ENCODE measurements around the gene CFAP61. TPM values are rescaled to one million over a fixed set of nuclear protein-coding genes. Genes with fewer than 3 reads are reported as not detected.
"Not testable (repeated sequence)": the region's sequence is repeated elsewhere in the genome, so short reads cannot be mapped to it uniquely, and the experiment has no call there.

The CFAP61 gene
- total RNA-seq, 1 experiment from 2014 or later: 0.61 TPM

DNA sequence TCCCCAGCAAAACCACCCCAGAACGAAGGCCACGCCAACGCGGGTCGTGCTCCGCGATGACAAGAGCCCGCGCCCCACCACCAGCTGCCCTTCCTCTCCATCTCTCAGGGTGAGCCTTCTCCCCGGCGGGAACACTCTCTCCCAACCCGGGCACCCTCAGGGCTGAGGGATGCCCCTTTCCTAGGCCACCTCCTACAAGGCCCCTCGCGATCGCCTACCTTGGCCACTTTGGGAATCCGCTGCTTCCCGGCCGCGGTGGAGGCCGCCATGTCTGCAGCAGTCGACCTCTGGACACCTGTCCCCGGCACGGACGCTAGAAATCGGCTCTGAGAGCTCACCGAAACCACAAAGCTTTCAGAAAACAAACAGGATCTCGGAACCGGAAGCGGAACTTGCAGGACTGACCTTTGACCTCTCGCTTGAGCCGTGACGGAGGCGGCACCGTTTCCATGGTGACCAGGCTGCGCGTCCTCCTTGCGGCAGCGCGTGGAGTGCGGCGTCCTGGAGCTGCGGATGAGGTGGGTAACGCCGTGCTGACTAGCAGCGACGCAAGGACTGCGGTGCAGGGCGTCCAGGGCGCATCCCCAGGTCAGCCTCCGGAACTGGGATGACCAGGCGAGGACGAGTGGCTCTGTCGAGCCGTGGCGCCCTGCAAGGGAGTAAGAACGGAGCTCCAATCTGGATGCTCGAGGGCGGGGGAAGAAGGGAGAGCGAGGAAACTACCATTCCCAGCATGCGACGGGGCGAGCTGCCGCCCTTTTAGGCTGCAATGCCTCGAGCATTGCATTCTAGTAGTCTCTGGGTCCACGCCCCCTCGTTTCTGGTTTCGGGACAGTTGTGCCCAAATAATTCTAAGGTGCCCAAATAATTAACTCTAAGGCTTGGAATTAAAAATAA is at the start of gene CFAP61, which contains the start of gene CRNKL1 (continued):
- TF ChIP-seq, protein P1, sequence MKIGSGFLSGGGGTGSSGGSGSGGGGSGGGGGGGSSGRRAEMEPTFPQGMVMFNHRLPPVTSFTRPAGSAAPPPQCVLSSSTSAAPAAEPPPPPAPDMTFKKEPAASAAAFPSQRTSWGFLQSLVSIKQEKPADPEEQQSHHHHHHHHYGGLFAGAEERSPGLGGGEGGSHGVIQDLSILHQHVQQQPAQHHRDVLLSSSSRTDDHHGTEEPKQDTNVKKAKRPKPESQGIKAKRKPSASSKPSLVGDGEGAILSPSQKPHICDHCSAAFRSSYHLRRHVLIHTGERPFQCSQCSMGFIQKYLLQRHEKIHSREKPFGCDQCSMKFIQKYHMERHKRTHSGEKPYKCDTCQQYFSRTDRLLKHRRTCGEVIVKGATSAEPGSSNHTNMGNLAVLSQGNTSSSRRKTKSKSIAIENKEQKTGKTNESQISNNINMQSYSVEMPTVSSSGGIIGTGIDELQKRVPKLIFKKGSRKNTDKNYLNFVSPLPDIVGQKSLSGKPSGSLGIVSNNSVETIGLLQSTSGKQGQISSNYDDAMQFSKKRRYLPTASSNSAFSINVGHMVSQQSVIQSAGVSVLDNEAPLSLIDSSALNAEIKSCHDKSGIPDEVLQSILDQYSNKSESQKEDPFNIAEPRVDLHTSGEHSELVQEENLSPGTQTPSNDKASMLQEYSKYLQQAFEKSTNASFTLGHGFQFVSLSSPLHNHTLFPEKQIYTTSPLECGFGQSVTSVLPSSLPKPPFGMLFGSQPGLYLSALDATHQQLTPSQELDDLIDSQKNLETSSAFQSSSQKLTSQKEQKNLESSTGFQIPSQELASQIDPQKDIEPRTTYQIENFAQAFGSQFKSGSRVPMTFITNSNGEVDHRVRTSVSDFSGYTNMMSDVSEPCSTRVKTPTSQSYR (CRISPR knock-in tag; IDR thresholded peaks at IDR 0.05): no peak
- TF ChIP-seq, protein P2, sequence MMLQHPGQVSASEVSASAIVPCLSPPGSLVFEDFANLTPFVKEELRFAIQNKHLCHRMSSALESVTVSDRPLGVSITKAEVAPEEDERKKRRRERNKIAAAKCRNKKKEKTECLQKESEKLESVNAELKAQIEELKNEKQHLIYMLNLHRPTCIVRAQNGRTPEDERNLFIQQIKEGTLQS (CRISPR knock-in tag; conservative IDR thresholded peaks at IDR 0.05): no peak

DNA sequence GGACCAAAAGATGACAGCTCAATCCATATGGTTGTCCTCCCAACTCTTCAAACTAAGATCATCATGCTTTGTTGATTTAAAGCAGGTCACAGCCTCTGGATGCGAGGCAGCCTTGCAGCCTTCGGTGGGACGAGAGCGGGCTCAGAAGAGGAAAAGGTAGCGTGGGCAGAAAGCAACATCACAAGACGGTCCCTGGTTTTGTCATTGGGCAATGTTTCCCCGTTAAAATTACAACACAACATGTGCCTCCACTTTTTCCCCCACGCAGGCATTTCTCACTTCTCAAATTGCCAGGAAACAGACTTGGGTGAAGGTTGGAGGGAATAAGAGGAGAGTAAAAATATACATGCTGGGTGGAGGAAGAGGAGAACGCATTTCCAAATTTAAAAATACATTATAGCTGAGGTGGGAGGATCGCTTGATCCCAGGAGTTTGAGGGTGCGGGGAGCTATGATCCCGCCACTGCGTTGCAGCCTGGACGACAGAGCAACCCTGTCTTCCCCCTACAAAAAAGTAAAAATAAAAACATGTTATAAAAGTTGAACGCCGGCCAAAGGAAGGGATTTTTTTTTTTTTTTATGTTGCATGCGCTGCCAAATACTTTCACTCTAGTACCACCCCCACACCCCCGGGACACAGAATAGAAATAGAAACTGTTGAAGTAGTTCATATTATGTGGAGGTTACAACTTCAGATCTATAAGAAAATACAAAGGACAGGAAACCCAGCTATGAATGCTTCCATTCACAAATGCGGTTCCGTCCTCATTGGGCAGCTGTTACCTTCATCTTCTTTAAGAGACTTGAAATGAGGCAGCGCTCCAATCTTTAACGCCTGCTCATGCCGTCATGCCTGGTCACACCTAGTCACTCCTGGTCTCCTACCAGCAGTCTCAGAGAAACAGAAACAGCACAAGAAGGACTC is 49.0 kb upstream of the CFAP61 start:
- peaks cover 5% of the 10 kb centered on the region; the same call in 1 of the 2 replicates for H3K4me1 Mint-ChIP-seq
- ATAC-seq: no peak
- CTCF ChIA-PET: no interaction called here

DNA sequence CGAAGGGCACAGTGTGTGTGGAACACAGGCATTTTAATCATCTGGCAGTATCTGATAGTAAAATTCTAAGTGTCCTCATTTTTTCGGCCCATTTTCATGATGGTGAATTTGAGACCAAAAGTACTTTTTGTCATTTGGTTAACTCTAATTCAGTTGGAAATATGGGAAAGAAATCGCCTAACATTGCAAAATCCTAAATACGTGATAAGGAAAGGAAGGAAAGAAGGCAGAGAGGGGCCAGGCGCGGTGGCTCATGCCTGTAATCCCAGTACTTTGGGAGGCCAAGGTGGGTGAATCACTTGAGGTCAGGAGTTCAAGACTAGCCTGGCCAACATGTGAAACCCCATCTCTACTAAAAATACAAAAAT is 48.4 kb upstream of the CFAP61 start:
- ChIA-PET CTCF (interaction anchor here (0.6 kb wide), 1 partner anchor 40 kb away, joined by 3 read pairs; no protein-coding TSS in a partner anchor), POLR2A (interaction anchor here (0.6 kb wide), 1 partner anchor 747 kb away, joined by 6 read pairs; no protein-coding TSS in a partner anchor)
- DNase-seq (ENCODE audit: low spot score); H3K9me3 Mint-ChIP-seq; H3K27ac Mint-ChIP-seq; H3K36me3 Mint-ChIP-seq; H3K27me3 Mint-ChIP-seq (ENCODE audit: low read depth); H3K4me3 Mint-ChIP-seq; ATAC-seq; H3K4me1 Mint-ChIP-seq: not testable (repeated sequence)

More for the DNA sequence above, 49.0 kb upstream of the CFAP61 start:
- Mint-ChIP-seq H3K4me3 (no peak overlapping the region), H3K27ac (no peak overlapping the region), H3K27me3 (ENCODE audit: low read depth) (no peaks in the 10 kb centered on the region; the same call in 1 of the 2 replicates), H3K9me3 (no peaks in the 10 kb centered on the region), H3K36me3 (no peaks in the 10 kb centered on the region)
- DNase-seq (ENCODE audit: low spot score): no peak
- TF ChIP-seq, protein P3, sequence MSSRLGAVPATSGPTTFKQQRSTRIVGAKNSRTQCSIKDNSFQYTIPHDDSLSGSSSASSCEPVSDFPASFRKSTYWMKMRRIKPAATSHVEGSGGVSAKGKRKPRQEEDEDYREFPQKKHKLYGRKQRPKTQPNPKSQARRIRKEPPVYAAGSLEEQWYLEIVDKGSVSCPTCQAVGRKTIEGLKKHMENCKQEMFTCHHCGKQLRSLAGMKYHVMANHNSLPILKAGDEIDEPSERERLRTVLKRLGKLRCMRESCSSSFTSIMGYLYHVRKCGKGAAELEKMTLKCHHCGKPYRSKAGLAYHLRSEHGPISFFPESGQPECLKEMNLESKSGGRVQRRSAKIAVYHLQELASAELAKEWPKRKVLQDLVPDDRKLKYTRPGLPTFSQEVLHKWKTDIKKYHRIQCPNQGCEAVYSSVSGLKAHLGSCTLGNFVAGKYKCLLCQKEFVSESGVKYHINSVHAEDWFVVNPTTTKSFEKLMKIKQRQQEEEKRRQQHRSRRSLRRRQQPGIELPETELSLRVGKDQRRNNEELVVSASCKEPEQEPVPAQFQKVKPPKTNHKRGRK (CRISPR knock-in tag; IDR thresholded peaks at IDR 0.05; ENCODE audit: borderline replicate concordance): no peak
- TF ChIP-seq SMAD4 (CRISPR knock-in tag; IDR thresholded peaks at IDR 0.05) (no peak), ZNF416 (CRISPR knock-in tag; IDR thresholded peaks at IDR 0.05) (no peak), ZNF317 (CRISPR knock-in tag; IDR thresholded peaks at IDR 0.05; ENCODE audit: borderline replicate concordance, low read depth) (no peak), CREB1 (CRISPR knock-in tag; IDR thresholded peaks at IDR 0.05) (no peak), JAZF1 (CRISPR knock-in tag; IDR thresholded peaks at IDR 0.05) (no peak), NR3C1 (CRISPR knock-in tag; conservative IDR thresholded peaks at IDR 0.05; ENCODE audit: low read depth) (no peak), ETV6 (CRISPR knock-in tag; IDR thresholded peaks at IDR 0.05) (no peak)
- TF ChIP-seq, protein P4, sequence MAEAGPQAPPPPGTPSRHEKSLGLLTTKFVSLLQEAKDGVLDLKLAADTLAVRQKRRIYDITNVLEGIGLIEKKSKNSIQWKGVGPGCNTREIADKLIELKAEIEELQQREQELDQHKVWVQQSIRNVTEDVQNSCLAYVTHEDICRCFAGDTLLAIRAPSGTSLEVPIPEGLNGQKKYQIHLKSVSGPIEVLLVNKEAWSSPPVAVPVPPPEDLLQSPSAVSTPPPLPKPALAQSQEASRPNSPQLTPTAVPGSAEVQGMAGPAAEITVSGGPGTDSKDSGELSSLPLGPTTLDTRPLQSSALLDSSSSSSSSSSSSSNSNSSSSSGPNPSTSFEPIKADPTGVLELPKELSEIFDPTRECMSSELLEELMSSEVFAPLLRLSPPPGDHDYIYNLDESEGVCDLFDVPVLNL (CRISPR knock-in tag; IDR thresholded peaks at IDR 0.05; ENCODE audit: borderline replicate concordance, low read depth): no peak
- TF ChIP-seq, protein P5, sequence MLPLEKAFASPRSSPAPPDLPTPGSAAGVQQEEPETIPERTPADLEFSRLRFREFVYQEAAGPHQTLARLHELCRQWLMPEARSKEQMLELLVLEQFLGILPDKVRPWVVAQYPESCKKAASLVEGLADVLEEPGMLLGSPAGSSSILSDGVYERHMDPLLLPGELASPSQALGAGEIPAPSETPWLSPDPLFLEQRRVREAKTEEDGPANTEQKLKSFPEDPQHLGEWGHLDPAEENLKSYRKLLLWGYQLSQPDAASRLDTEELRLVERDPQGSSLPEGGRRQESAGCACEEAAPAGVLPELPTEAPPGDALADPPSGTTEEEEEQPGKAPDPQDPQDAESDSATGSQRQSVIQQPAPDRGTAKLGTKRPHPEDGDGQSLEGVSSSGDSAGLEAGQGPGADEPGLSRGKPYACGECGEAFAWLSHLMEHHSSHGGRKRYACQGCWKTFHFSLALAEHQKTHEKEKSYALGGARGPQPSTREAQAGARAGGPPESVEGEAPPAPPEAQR (CRISPR knock-in tag; IDR thresholded peaks at IDR 0.05): no peak
- TF ChIP-seq, protein P6, sequence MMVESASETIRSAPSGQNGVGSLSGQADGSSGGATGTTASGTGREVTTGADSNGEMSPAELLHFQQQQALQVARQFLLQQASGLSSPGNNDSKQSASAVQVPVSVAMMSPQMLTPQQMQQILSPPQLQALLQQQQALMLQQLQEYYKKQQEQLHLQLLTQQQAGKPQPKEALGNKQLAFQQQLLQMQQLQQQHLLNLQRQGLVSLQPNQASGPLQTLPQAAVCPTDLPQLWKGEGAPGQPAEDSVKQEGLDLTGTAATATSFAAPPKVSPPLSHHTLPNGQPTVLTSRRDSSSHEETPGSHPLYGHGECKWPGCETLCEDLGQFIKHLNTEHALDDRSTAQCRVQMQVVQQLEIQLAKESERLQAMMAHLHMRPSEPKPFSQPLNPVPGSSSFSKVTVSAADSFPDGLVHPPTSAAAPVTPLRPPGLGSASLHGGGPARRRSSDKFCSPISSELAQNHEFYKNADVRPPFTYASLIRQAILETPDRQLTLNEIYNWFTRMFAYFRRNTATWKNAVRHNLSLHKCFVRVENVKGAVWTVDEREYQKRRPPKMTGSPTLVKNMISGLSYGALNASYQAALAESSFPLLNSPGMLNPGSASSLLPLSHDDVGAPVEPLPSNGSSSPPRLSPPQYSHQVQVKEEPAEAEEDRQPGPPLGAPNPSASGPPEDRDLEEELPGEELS (CRISPR knock-in tag; IDR thresholded peaks at IDR 0.05): no peak
- POLR2A ChIA-PET: no interaction called here
